Hepatocyte (in vitro differentiated cells): ENCODE measurements around the gene SEMA3A. TPM values are rescaled to one million over a fixed set of nuclear protein-coding genes. Genes with fewer than 3 reads are reported as not detected.

Experiments used
- DNase-seq: peaks from one replicate; pipeline ENCODE4 v3.0.0-alpha.2; 2016; ENCODE audit warnings: low spot score
- H2AFZ ChIP-seq: fragments of 200-600 bp; sonication (generic); 2 replicates; pipeline ENCODE4 v1.6.0; 2016; ENCODE audit warnings: antibody characterized with exemption, mild to moderate bottlenecking
- H3K27ac ChIP-seq: fragments of 200-600 bp; sonication (generic); 2 replicates; pipeline ENCODE4 v1.5.1; 2016; ENCODE audit warnings: mild to moderate bottlenecking
- H3K27me3 ChIP-seq: fragments of 200-600 bp; sonication (generic); 2 replicates; pipeline ENCODE4 v1.6.1; 2016
- H3K36me3 ChIP-seq: fragments of 200-600 bp; sonication (generic); replicated peaks from 2 replicates; pipeline ENCODE4 v1.5.1; 2016; ENCODE audit warnings: low read depth; ENCODE audit not compliant: insufficient read depth
- H3K4me1 ChIP-seq: fragments of 200-600 bp; sonication (generic); 2 replicates; pipeline ENCODE4 v1.5.1; 2016; ENCODE audit warnings: mild to moderate bottlenecking, moderate library complexity; ENCODE audit not compliant: insufficient read depth
- H3K4me2 ChIP-seq: fragments of 200-600 bp; sonication (generic); 2 replicates; pipeline ENCODE4 v1.6.0; 2016
- H3K4me3 ChIP-seq: fragments of 200-600 bp; sonication (generic); 2 replicates; pipeline ENCODE4 v1.5.1; 2016; ENCODE audit warnings: mild to moderate bottlenecking
- H3K79me2 ChIP-seq: fragments of 200-600 bp; sonication (generic); 2 replicates; pipeline ENCODE4 v1.6.0; 2017; ENCODE audit warnings: mild to moderate bottlenecking
- H3K9me2 ChIP-seq: fragments of 200-600 bp; sonication (generic); replicated peaks from 2 replicates; pipeline ENCODE4 v1.6.0; 2017; ENCODE audit warnings: mild to moderate bottlenecking; ENCODE audit not compliant: insufficient read depth
- H3K9me3 ChIP-seq: fragments of 200-600 bp; sonication (generic); 2 replicates; pipeline ENCODE4 v1.5.1; 2016; ENCODE audit warnings: low read depth, mild to moderate bottlenecking
- H4K20me1 ChIP-seq: fragments of 200-600 bp; sonication (generic); 2 replicates; pipeline ENCODE4 v1.6.0; 2016; ENCODE audit warnings: mild to moderate bottlenecking; ENCODE audit not compliant: insufficient read depth, poor library complexity, severe bottlenecking
- EZH2 ChIP-seq: fragments of 200-600 bp; sonication (generic); IDR thresholded peaks from 2 replicates; pipeline ENCODE4 v1.6.1; 2016; ENCODE audit warnings: antibody characterized with exemption, mild to moderate bottlenecking, borderline replicate concordance
- EZH2phosphoT487 ChIP-seq: fragments of 200-600 bp; sonication (generic); IDR thresholded peaks from one replicate; pipeline ENCODE4 v1.6.1; 2018; ENCODE audit warnings: antibody characterized with exemption, mild to moderate bottlenecking, low read depth, moderate library complexity; ENCODE audit not compliant: unreplicated experiment, severe bottlenecking
- WGBS: methylation state at CpG from one replicate; pipeline ENCODE4 v1.1.6; 2016; ENCODE audit warnings: low lambda C conversion rate; ENCODE audit errors: missing lambda C conversion rate; 5-methylcytosine and 5-hydroxymethylcytosine counted together
- polyA plus RNA-seq: library from polyadenylated mRNA; unstranded; fragments of >200 nt; fragmentation: Nextera tagmentation; extraction: Ambion mirVana; gene quantifications from 2 replicates; pipeline ENCODE4 v1.2.1, GENCODE V29; 2016
- total RNA-seq: library from RNA; depleted of rRNA; stranded (reverse); fragments of >200 nt; gene quantifications from 2 replicates; pipeline ENCODE4 v1.2.3, GENCODE V29; 2014
- TF ChIP-seq, protein P1 (sequence below): fragments of 200-600 bp; sonication (generic); IDR thresholded peaks from 2 replicates; pipeline ENCODE4 v1.5.1; 2016; ENCODE audit warnings: antibody characterized with exemption, mild to moderate bottlenecking; ENCODE audit not compliant: poor library complexity

SEMA3A gene
- total and polyA plus RNA-seq, 2 experiments from 2014 or later = 19.3 to 64.6 TPM

DNA sequence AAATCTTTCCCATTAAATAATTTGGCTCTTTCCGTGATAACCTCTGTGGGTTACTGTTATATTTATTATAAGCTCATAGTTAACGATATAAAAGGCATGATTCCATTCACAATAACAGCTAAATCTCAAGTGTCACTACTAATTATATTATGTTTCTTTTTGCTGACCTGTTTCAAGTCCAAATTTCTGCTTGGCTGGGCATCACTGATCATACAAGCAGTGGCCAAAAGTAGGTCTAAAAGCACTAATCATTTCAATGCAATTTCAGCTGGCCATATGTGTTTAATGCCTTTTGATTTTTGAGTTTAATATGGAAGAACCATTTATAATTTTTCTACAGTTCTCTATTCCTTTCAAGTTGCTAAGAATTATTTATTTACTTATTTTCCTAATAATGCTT, 110.7 kb downstream of the SEMA3A start:
- Histone ChIP-seq H3K79me2 (no peaks in the 10 kb centered on the region), H3K36me3 (no peaks in the 10 kb centered on the region), H3K4me2 (no peak overlapping the region), H3K27ac (no peak overlapping the region), H3K9me2 (no peaks in the 10 kb centered on the region), H3K9me3 (no peaks in the 10 kb centered on the region), H3K4me1 (no peaks in the 10 kb centered on the region), H3K4me3 (no peak overlapping the region), H3K27me3 (no peaks in the 10 kb centered on the region), H4K20me1 (no peaks in the 10 kb centered on the region), H2AFZ (no peak overlapping the region)
- no peak for TF ChIP-seq EZH2phosphoT487
- TF ChIP-seq, protein P1, sequence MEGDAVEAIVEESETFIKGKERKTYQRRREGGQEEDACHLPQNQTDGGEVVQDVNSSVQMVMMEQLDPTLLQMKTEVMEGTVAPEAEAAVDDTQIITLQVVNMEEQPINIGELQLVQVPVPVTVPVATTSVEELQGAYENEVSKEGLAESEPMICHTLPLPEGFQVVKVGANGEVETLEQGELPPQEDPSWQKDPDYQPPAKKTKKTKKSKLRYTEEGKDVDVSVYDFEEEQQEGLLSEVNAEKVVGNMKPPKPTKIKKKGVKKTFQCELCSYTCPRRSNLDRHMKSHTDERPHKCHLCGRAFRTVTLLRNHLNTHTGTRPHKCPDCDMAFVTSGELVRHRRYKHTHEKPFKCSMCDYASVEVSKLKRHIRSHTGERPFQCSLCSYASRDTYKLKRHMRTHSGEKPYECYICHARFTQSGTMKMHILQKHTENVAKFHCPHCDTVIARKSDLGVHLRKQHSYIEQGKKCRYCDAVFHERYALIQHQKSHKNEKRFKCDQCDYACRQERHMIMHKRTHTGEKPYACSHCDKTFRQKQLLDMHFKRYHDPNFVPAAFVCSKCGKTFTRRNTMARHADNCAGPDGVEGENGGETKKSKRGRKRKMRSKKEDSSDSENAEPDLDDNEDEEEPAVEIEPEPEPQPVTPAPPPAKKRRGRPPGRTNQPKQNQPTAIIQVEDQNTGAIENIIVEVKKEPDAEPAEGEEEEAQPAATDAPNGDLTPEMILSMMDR = no peak
- no peak for TF ChIP-seq EZH2
- WGBS = 96% methylated on average over 2 of the region's 2 CpGs
- no peak for DNase-seq

DNA sequence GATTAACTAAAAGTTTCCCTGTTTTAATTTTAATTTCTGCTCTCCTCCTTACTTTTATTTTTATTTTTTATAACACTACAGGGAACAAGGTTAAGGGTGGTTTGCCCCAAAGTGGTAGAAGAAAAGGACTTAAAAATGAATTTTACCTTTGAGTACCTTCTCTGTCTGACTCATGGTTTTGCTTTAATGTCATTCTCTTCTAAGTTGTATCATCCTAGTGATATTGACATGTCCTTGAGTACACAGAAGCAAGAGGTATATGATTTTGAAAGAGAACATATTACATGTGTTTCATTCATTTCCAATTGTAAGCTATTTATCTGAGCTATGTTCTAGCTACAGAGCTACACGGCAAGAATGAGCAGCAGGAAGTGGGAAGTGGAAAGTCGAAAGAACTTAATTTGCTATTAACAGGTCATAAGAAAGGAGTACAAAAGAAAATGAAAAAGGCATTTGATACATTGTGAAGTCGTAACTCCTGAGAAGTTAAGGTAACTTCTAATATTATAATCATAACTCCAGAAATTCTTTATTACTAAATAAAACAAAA, 112.5 kb downstream of the SEMA3A start:
- no peak overlapping the region for H3K4me3 ChIP-seq
- H3K27me3 ChIP-seq = no peaks in the 10 kb centered on the region
- peaks cover 3% of the 10 kb centered on the region for H3K79me2 ChIP-seq
- H3K27ac ChIP-seq = no peak overlapping the region
- DNase-seq = no peak
- 75% methylated on average over 3 of the region's 3 CpGs for WGBS
- TF ChIP-seq, protein P1 = no peak
- TF ChIP-seq EZH2 (no peak), EZH2phosphoT487 (no peak)
- no peaks in the 10 kb centered on the region for H3K9me2 ChIP-seq
- H2AFZ ChIP-seq = no peak overlapping the region
- H3K4me2 ChIP-seq = no peak overlapping the region
- no peaks in the 10 kb centered on the region for H4K20me1 ChIP-seq
- no peaks in the 10 kb centered on the region for H3K9me3 ChIP-seq
- no peaks in the 10 kb centered on the region for H3K36me3 ChIP-seq
- no peaks in the 10 kb centered on the region for H3K4me1 ChIP-seq

DNA sequence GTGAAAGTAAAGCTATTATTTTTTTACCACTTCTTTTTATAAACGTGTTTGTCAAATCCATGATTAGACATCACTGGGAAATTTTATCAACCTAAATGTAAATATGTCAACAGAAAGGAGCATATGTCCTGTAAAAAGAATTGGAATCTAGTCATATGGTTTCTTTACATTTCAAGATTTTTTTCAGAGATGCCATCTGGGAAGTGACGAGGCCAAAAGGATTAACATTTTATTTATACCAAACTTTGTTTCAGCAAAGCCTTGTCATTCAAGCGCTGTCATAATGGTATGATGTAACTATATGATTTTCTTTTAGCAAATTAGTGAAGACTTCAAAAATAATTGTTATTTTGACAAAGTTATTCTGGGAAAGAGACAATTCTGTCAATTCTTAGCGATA, 117.3 kb downstream of the SEMA3A start:
- H3K27ac ChIP-seq = no peak overlapping the region
- peaks cover 8% of the 10 kb centered on the region for H3K79me2 ChIP-seq
- TF ChIP-seq EZH2 (no peak), EZH2phosphoT487 (no peak)
- TF ChIP-seq, protein P1 = no peak

DNA sequence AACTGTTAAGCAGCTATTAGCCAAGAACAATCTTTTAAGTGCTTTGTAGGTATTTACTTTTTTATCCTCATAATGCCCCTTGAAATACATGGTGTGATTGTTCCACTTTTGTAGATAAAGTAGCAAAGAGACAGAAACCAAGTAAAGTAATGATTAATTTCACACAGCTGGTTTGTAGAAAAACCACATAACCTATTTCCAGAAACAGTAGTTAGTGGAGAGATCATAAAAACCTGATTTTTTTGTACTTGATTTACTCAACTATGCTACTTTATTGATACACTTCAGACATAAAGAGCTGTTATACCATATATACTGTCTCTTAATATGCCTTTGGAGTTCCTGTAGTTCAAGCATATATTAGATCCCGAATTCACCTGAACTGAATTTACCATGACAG, 118.4 kb downstream of the SEMA3A start:
- TF ChIP-seq EZH2 (no peak), EZH2phosphoT487 (no peak)
- TF ChIP-seq, protein P1 = no peak

More for the DNA sequence above, 117.3 kb downstream of the SEMA3A start:
- Histone ChIP-seq H3K9me3 (no peaks in the 10 kb centered on the region), H3K4me2 (no peak overlapping the region), H2AFZ (no peak overlapping the region), H3K4me3 (no peak overlapping the region), H3K27me3 (no peaks in the 10 kb centered on the region), H3K36me3 (no peaks in the 10 kb centered on the region), H3K4me1 (no peaks in the 10 kb centered on the region), H3K9me2 (no peaks in the 10 kb centered on the region), H4K20me1 (no peaks in the 10 kb centered on the region)
- no peak for DNase-seq
- 84% methylated on average over 4 of the region's 4 CpGs for WGBS

More for the DNA sequence above, 118.4 kb downstream of the SEMA3A start:
- H3K4me2 ChIP-seq = no peak overlapping the region
- WGBS = 96% methylated on average over 1 of the region's 1 CpG
- H3K36me3 ChIP-seq = no peaks in the 10 kb centered on the region
- no peaks in the 10 kb centered on the region for H3K27me3 ChIP-seq
- H3K9me3 ChIP-seq = no peaks in the 10 kb centered on the region
- no peak for DNase-seq
- H3K4me3 ChIP-seq = no peak overlapping the region
- no peaks in the 10 kb centered on the region for H4K20me1 ChIP-seq
- no peaks in the 10 kb centered on the region for H3K4me1 ChIP-seq
- no peaks in the 10 kb centered on the region for H3K9me2 ChIP-seq
- peaks cover 10% of the 10 kb centered on the region for H3K79me2 ChIP-seq
- H3K27ac ChIP-seq = no peak overlapping the region
- no peak overlapping the region for H2AFZ ChIP-seq
